HG03442 (cell line): Measurements from ENCODE around the gene SPNS2.

Experiments
- ATAC-seq: cut with Tn5 transposase; IDR thresholded peaks from one replicate; pipeline ENCODE4 v1.9.1; 2021; ENCODE audit warnings: mild to moderate bottlenecking, moderate library complexity; ENCODE audit not compliant: unreplicated experiment

The SPNS2 gene

DNA sequence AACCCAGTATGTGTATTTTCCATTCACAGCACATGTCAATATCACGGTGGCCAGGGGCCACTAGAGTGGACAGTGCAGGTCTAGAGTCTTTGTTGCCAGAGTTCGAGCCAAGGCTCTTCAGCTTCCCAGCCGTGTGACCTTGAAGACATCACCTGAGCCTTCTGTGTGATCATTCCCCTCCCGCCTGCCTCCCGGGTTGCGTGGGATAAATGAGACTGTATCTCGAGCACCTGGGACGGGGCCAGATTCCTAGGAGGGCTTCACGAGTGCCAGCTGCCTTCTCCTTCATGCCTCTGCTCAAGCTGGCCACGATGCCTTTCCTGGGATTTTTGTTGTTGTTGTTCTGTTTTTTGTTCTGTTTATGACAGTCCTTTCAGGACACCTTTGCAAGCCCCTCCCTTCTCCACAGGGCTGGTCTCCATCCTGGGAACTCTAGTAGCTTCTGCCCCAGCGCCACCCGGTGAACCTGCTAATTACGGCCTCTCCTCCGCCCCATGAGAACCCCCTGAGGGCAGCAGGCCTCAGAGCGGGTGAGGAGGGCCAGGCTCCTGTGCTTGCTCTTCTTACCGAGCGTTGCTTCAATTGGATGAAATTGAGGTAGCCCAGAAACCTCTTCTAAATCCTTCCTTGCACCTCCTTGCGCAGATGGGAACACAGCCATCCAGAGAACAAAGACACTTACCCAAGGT is 3.9 kb downstream of the SPNS2 start:
- ATAC-seq: no peak

DNA sequence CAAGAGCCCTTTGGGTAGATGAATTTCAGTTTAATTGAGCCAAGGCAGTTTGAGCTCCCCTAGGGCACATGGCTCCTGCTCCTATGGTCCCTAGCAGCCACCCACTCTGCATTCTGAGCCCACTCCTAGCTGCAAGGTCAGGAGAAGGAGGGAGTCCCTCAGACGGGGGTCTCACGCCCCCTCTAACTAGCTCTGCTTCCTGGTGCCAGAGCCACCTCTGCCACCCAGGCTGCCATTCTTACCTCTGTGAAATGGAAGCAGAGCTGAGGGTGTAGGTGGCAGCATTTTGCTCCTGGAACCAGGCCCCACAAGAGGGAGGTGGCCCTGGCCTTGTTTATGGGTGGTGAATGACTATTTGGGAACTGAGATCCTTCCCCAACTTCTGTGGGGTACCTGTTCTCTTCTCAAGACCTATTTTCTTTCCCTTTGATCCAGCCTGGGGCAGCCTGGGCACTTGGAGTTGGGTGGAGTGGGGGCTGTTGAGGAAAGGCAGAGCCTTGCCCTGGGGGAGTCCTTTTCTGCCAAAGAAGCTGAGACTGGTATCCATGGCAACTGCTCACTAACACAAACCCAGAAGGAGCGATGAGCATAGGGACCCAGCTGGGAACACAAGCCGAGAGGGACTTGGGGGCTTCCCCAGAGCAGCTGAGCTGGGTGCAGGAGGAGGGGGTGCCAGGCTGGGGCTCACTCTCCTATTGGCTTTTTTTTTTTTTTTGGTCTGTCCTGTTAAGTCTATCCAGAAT is 4.8 kb downstream of the SPNS2 start:
- no peak for ATAC-seq

DNA sequence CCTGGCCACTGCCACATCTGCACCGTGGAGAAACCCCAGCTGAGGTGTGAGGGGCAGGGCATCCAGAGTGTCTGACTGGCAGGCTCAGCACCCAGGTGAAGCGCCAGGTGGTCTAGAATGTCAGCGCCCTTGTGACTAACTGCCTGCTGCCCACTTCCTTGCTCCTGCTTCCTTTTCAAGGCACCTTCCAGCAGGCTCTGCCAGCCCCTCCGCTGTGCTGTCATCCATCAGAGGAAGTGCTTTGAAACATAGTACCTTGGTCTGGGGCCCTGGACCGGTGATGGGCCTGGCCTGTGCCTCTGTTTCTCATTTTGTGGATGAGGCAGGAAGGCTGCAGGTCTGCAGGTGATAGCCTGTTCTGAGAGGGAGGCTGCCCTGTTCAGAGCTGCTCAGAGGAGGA is 5.5 kb downstream of the SPNS2 start:
- ATAC-seq: no peak

DNA sequence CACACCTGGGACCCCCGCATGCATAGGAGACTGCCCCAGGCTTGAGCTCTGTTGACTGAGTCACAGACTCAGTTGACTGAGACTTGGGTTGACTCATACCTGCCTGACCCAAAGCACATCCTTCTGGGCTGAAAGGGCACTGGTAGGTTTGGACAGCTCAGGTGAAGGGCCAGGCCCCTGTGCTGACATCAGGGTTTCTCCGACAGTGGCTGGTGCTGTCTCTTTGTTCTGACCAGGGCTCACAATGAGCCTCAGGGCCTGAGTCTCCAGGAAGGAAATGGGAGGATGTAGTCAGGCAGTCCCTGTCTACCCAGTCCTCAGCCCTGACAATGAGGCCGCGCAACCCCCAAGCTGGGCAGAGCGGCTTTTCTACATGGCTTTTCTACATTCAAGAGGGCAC is 6.5 kb downstream of the SPNS2 start:
- ATAC-seq: no peak

DNA sequence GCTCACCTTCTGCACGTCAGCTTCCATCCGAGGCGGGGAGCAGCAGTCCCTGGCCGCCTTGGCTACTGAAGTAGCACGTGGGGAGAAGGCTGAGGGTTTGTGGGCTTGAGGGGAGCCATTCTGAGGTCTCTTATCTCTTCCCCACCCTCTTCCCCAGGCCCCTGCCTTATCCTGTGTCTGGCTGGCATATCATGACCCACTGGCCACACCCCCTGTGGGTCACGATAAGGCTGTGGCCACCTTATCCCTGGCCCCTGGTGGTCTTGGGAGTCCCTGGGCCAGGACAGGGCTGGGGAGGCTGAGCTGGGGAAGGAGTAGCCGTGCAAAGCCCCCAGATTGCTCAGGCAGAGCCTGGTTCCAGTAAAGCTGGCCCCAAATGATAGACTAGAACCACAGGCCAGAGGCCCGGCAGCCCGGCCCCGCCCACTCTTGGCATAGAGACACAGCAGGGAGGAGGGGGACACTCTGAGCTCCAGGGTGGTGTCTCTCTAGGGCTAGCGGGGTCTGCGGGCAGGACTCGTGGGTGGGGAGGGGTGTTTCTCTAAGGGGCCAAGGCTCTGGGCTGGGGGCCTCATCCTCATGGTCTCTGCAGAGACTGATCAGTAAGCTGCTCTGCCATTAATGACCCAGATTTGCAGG is 7.6 kb downstream of the SPNS2 start:
- no peak for ATAC-seq

DNA sequence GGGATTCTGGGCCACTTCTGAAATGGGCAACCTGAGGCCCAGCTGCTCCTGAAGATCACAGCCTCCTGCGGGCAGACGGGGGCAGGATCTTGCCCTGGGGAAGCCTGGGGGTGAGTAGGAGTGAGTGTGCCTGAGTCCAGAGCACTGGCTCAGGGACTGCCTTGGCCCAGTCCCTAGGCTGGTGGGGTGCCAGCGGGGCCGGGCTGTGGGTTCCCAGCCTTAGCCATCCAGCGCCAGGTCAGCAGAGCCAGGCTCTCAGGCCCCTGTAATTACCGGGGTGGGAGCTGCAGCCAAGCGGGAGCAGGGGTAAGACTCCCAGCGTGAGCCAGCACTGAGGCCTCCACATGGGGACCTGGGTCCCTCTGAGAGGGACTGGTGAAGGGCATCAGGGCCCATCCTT is 8.2 kb downstream of the SPNS2 start:
- no peak for ATAC-seq

DNA sequence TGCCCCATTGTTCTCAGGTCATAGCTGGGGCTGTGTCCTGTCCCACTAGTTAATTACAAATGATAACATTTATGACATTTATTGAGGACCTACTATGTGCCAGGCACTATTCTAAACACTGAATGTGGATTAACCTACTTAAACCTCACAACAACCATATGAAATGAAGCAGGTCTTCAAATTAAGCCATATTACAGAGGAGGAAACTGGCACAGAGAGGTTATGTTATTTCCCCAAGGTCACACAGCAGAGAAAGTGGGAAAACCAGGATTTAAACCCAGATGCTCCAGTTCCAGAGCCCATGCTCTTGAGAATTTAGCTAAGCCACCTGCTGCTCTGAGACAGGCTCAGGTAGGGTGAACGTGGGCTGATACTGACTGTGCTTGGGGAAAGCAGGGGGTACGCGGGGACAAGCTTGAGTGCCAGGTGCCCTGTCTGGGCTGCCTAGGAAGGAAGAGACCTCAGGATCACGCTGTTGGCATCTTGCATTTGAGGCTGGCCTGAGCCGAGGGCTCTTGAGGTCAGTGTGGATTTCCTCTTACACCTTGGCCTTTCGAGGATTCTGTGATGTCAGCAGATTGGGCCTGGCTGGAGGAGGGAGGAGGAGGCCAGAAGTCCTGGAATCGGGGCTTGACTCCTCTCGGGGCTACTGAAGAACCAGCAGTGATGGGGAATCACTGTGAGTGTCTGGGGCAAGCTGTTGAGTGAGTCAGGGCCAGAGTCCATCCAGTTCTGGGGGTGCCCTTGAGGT is 8.9 kb downstream of the SPNS2 start:
- no peak for ATAC-seq

DNA sequence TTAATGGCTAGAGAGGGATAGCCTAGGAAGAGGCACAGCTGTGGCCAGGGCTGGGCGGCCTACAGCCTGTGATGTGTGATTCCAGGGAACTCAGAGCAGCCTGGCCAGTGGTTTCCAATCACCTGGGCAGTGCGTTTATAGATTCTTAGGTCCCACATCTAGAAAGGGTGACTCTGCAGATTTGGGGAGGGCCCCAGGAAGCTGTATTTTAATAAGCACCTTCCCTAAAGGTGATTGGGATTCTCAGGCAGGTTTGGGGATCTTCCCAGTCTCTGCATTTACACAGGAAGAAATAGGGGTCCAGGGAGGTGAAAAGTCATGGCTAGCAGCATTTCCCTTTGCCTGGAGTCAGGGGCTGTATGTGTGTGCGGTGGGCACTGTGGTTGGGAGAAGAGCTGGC is 9.5 kb downstream of the SPNS2 start:
- no peak for ATAC-seq

DNA sequence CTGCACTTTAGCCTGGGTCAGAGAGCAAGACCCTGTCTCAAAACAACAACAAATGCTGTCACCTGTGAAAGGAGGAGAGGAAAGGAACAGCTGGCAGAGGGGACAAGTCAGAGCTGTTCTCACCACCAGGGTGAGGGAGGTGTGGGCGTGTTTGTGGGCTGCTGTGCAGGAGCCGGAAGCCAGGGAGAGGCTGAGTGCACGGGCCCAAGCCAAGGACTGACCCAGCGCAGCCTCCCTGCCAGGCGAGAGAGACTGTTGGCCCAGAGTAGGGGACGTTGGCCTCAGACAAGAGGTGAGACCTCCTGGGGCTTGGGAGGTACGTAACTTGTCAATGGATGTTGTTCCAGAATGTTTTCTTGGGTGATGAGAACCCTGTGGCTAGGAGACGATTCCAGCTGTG is 10.7 kb downstream of the SPNS2 start:
- ATAC-seq: no peak

DNA sequence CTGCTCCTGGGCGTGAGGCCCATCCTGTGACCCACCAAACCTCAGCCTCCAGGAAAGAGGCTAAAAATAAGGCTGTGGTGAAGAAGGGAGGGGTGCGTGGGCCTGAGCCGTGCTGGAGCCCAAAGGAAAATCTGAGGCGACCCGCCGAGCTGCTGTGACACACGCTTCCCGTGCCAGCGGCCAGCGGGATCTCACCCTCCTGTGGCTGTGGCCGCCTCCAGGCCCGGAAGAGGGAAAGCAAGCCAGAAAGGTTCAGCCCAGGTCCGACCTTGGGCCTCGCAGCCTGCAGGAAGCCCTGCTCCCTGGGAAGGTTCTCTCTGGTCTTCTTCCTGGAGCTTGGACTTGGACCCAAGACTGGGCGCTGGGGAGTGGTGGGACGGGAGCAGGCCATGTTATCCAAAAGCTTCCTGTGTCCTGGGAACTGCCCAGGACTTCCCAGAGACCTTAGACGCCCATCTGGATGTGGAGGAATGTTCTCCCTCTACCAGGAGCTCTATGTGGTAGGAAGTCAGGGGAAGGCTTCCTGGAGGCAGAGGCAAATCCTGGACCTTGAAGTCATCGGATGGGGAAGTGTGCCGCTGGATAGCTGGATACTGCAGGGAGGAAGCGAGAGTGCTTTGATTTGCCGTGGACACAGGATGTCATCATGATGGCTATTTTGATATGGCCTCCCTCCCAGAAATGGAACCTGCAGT is 11.4 kb downstream of the SPNS2 start:
- no peak for ATAC-seq

DNA sequence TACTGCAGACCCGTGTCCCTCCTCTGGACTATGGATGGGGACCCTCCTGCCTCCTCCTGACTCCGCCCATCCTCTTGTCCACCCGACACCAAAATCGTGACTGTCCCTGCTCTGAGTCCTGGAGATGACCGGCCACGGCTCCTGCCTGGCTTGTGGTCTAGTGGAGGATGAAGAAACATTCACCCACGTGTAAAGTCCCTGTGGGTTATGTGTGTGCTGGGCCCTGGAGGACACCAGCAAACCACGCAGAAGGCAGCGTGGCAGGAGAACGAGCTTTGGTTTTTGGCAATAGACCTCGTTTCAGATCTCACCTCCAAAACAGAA is 11.9 kb downstream of the SPNS2 start:
- no peak for ATAC-seq

DNA sequence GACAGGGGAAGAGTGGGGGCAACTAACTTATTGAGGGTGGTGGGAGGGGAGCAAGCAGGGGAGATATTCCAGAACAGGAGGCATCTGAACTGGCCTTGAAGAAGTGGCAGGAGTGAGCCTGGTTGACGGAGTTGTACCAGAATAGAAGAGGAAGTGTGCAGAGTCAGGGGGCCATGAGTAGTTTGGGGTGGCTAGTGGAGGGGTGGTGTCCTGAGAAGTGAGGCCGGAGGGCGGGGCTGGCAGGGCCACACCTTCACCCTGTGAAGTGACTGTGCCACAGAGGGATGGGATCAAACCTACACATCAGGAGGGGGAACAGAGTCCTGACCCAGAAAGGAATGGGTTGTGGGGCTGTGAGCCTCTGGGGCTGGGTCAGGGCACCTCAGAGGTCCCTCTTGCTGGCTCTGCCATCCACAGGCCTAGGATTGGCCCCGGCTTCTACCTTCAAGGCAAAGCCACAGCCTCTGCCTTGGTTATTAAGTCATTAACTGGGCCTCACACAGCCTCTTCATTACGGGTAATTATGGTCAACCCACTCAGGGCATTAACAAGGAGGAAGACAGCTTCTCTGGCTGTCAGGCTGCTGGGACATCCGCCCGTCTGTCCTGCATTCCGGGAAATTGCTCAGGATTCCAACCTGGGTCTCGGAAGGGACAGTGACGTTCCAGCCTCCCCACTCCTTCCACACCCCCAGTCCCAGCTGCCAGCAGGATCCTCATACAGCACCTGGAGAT is 12.7 kb downstream of the SPNS2 start:
- ATAC-seq: no peak

DNA sequence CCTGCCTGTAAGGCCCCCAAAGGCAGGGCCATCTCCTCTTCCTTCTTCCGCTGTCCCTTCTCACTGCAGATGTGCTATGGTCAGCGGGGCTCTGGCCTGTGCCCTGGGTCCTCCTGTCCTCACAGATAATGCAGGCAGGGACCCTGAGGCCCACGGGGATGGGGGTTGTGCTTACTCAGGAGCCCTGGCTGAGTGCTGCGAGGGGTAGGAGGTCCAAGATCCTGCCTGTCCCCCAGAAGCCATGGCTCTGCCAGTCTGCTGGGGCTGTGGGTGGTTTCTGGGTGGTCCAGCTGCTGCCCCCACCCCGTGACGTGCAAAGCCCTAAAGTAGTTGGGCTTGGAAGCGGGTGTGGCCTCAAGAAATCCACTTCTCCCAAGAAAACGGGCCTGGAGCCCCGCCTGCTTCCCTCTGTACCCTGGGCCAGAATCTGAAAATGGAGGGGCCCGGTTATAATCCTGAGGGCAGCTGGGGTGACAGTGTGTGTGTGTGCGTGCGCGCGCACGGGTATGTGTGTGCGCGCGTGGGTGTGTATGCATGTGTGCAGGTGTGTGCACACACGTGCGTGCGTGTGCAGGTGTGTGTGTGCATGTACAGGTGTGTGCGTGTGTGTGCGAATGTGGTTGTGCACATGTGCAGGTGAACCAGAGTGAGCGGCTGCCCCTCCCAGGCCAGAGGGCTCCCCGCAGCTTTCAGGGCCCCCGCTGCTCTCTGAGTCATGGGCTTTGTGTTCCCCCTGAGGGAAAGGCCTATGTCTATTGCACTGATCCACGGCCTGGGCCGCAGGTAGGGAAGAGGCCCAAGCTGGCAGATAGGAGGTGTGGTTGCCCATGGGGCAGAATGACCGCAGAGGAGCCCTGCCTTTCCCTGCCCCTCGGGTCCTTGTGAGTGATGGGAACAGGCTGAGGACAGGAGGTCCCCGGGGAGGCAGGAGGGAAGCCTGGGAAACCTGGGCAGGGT is 13.8 kb downstream of the SPNS2 start:
- ATAC-seq: no peak

DNA sequence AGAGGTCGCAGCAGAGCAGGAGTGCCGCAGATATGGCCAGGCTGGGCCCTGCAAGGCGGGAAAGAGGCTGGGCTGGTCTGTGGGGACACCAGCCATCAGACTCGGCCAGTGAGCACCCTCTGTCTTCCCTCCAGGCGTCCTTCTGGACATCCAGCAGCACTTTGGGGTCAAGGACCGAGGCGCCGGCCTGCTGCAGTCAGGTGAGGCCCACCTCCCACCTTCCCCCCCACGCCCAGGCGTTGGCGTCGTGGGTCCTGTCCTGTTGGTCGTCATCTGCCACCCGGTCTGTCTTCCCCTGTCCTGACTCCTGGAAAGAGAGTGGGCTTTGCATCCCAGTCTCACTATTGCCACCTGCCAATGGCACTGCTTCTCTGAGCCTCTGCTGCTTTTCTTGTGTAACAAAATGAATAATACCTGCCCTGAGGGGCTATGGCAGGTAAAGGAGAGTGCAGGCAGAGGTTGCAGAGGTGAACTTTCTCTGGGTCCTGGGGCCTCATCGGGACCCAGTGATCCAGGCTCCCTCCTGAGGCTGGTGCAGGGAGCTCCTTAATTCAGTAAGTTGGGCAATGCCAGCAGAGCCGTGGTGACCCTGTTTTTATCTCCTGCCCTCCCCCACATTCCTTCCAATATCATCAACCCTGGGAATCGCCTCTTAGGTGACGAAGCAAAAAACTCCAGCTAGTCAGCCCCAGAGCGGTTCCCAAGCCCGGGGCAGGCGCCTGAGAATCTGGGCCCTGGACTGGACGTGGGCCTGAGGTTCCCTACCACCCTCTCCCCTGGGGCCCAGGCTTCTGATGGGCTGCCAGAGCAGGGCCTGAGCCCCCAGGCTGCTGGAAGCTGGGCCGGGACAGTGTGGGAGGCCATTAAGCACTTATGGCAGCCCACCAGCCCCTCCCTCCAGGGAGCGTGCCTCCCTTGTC is 14.7 kb downstream of the SPNS2 start:
- ATAC-seq: no peak

DNA sequence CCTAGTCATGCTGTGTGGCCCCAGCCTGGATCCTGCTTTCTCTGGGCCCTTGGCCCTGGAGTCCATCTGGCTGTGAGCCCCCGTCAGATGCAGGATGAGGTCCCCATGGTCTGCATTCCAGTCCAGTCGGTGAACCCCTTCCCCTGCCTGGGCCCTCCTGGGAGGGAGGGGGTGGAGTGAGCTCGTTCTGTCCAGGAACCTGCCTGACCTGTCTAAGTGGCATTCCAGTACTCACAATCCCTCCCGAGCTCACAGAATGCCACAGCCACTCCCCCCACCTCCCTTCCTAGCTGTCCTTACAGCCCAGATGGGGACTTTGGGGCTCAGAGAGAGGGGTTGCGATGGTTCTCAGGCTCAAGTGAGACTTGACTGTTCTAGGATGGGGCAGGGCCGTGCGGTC is 15.5 kb downstream of the SPNS2 start:
- no peak for ATAC-seq

DNA sequence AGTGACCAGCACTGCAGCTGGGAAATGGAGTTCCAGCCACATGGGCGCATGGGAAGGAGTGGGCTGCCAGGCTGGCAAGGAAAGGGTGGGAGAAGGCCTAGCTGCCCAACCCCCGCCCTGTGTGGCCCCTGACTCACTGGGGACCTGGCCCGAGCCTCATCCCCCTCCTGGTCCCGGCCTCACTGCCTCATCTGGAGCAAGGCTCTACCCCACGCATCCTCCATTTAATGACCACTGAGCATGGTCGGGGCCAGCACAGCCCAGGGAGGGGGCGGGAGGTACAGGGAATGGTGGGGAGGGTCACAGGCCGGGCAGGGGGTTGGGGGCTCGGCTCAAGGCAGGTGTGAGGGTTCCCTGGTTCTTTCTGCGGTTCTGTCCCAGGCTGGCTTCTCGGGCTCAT is 16.1 kb downstream of the SPNS2 start:
- no peak for ATAC-seq

DNA sequence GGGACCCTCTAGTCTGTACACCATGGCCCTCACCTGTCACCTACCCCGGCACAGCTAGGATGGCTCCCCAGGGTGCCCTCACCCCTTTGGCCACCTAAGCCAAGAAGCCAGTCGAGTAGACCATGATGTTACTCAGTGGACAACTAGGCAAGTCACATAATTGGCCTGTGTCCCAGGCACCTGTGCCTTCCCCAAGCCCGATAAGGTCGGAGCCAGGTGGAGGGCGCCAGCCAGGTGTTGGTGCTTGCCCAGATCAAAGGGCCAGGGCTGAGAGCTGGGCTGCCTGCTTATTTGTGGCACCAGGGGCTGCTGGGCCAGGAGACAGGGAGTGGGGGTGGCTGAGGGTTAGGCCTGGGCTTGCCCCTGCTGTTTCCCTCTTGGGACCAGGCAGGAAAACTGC is 16.8 kb downstream of the SPNS2 start:
- ATAC-seq: no peak

DNA sequence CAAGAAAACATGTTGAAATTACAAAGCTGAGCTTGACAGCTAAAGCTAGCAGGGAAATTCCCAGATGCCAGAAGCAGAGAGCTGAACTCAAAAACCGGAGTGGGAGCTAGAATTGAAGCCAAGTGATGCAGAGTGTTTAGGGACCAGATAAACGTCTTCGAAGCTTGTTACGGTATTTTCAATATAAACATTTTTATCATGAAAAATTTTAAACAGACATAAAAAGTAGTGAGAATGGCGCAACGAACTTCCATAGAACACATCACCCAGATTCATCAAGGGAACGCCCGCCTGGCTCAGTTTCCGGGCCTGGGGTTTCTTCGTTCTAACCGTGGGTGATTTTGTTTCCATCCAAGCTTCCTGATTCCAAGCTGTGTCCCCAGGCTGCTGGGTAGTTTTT is 18.1 kb downstream of the SPNS2 start:
- ATAC-seq: no peak
